H1 (cell line): ENCODE results near the gene EPN2. TPM values are rescaled to one million over a fixed set of nuclear protein-coding genes. Genes with fewer than 3 reads are reported as not detected.
A peak's percentile ranks its signal among the peaks of the same experiment; 100 is the strongest.
"Not testable (repeated sequence)": the region's sequence is repeated elsewhere in the genome, so short reads cannot be mapped to it uniquely, and the experiment has no call there.

Experiments
- CTCF ChIA-PET: fragments of 300-600 bp; sonication (Branson Sonifier 250); formaldehyde crosslinking; loops from one replicate; lab custom pipeline; 2021; ENCODE audit not compliant: partially characterized antibody; lab: Charles Lee
- POLR2A ChIA-PET: fragments of 300-600 bp; sonication (Branson Sonifier 250); formaldehyde crosslinking; loops from one replicate; lab custom pipeline; 2021; ENCODE audit warnings: inconsistent platforms; ENCODE audit not compliant: partially characterized antibody; lab: Charles Lee
- DNase-seq, 2 experiments: peaks; one replicate each; pipeline versions ENCODE4 v3.0.0 to v3.0.0-alpha.2; 2010 to 2022; ENCODE audit warnings: low spot score in 2 of 2, low read depth in 1 of 2, mixed read lengths in 1 of 2
- FAIRE-seq: peaks from 2 replicates; lab custom pipeline; 2011; peaks lifted over from hg19 to GRCh38; lab: Jason Lieb, UNC
- H2AFZ ChIP-seq: 2 replicates; pipeline ENCODE4 v1.8.1; 2012; ENCODE audit warnings: low read length, inconsistent platforms
- H2AK5ac ChIP-seq: 2 replicates; pipeline ENCODE4 v1.6.1; 2013; ENCODE audit warnings: low read depth, low read length
- H2BK120ac ChIP-seq: replicated peaks from 2 replicates; pipeline ENCODE3; 2013; ENCODE audit warnings: low read depth, low read length, inconsistent platforms
- H2BK12ac ChIP-seq: 2 replicates; pipeline ENCODE4 v1.6.1; 2013; ENCODE audit warnings: low read depth, low read length
- H2BK15ac ChIP-seq: 2 replicates; pipeline ENCODE4 v1.6.1; 2013; ENCODE audit warnings: low read length
- H2BK20ac ChIP-seq: 2 replicates; pipeline ENCODE4 v1.6.1; 2013; ENCODE audit warnings: low read length
- H2BK5ac ChIP-seq: 2 replicates; pipeline ENCODE4 v1.6.1; 2013; ENCODE audit warnings: low read depth, low read length
- H3K14ac ChIP-seq: 2 replicates; pipeline ENCODE4 v1.6.1; 2013; ENCODE audit warnings: inconsistent platforms; ENCODE audit not compliant: insufficient read length
- H3K18ac ChIP-seq: 2 replicates; pipeline ENCODE4 v1.6.1; 2013; ENCODE audit warnings: low read length; ENCODE audit errors: extremely low read depth
- H3K23ac ChIP-seq: 2 replicates; pipeline ENCODE4 v1.6.1; 2013; ENCODE audit warnings: inconsistent platforms; ENCODE audit not compliant: insufficient read length
- H3K23me2 ChIP-seq: 2 replicates; pipeline ENCODE4 v1.6.1; 2013; ENCODE audit warnings: low read depth, low read length
- H3K27ac ChIP-seq: 2 replicates; pipeline ENCODE4 v1.6.1; 2011; ENCODE audit warnings: low read depth, low read length, inconsistent platforms
- H3K27me3 ChIP-seq, 4 experiments: replicated peaks in 1 of 4; 1 replicate in 1 of 4; 2 replicates in 3 of 4; pipeline versions ENCODE4 v1.6.1 to v1.8.1; 2011 to 2013; ENCODE audit warnings: low read length in 3 of 4, mild to moderate bottlenecking in 3 of 4, inconsistent platforms in 2 of 4, mixed read lengths in 2 of 4, moderate library complexity in 1 of 4; ENCODE audit not compliant: control insufficient read depth in 3 of 4, insufficient read depth in 3 of 4; ENCODE audit errors: extremely low read depth in 1 of 4
- H3K36me3 ChIP-seq, 4 experiments: 2 replicates each; pipeline versions ENCODE4 v1.6.1 to v1.8.1; 2011 to 2013; ENCODE audit warnings: mild to moderate bottlenecking in 4 of 4, low read length in 3 of 4, moderate library complexity in 2 of 4, control low read depth in 1 of 4, inconsistent platforms in 1 of 4; ENCODE audit not compliant: insufficient read depth in 4 of 4, control insufficient read depth in 2 of 4
- H3K4ac ChIP-seq: replicated peaks from 2 replicates; pipeline ENCODE3; 2013; ENCODE audit warnings: low read length, low read depth, mixed read lengths, inconsistent platforms; ENCODE audit not compliant: insufficient read length
- H3K4me1 ChIP-seq, 4 experiments: replicated peaks in 1 of 4; 1 replicate in 1 of 4; 2 replicates in 3 of 4; pipeline versions ENCODE4 v1.6.1 to v1.8.1; 2011 to 2013; ENCODE audit warnings: low read length in 3 of 4, inconsistent platforms in 2 of 4, mixed read lengths in 1 of 4; ENCODE audit not compliant: insufficient read depth in 4 of 4, control insufficient read depth in 3 of 4
- H3K4me2 ChIP-seq, 2 experiments: 2 replicates each; pipeline versions ENCODE4 v1.6.1 to v1.8.1; 2011 to 2013; ENCODE audit warnings: low read depth in 2 of 2, low read length in 2 of 2, control low read depth in 1 of 2, inconsistent platforms in 1 of 2, mild to moderate bottlenecking in 1 of 2; ENCODE audit not compliant: insufficient read depth in 1 of 2
- H3K4me3 ChIP-seq, 4 experiments: fragments of 200-600, 300-600 bp in 1 of 4; sonication (generic), shearing (Covaris generic), sonication (Bioruptor Twin) in 1 of 4; 2 replicates each; pipeline versions ENCODE4 v1.5.1 to v1.8.1; 2011 to 2016; ENCODE audit warnings: low read length in 4 of 4, low read depth in 3 of 4, control low read depth in 2 of 4, inconsistent platforms in 2 of 4, mild to moderate bottlenecking in 2 of 4, mixed read lengths in 1 of 4, moderate library complexity in 1 of 4; ENCODE audit not compliant: insufficient read depth in 2 of 4; ENCODE audit errors: extremely low read depth in 1 of 4
- H3K56ac ChIP-seq: replicated peaks from 2 replicates; pipeline ENCODE3; 2013; ENCODE audit warnings: low read depth, mild to moderate bottlenecking, mixed read lengths, low read length, inconsistent platforms; ENCODE audit not compliant: insufficient read length
- H3K79me1 ChIP-seq: 2 replicates; pipeline ENCODE4 v1.6.1; 2013; ENCODE audit warnings: low read depth, low read length, control low read depth
- H3K79me2 ChIP-seq, 2 experiments: 2 replicates each; pipeline versions ENCODE4 v1.6.1 to v1.8.1; 2012 to 2013; ENCODE audit warnings: low read length in 2 of 2, mild to moderate bottlenecking in 2 of 2, inconsistent platforms in 1 of 2; ENCODE audit not compliant: insufficient read depth in 2 of 2, control insufficient read depth in 1 of 2
- H3K9ac ChIP-seq, 4 experiments: replicated peaks in 1 of 4; 1 replicate in 1 of 4; 2 replicates in 3 of 4; pipeline versions ENCODE4 v1.6.1 to v1.8.1; 2011 to 2013; ENCODE audit warnings: low read depth in 3 of 4, low read length in 3 of 4, control low read depth in 2 of 4, mild to moderate bottlenecking in 2 of 4, moderate library complexity in 2 of 4, inconsistent platforms in 1 of 4; ENCODE audit errors: extremely low read depth in 1 of 4
- H3K9me3 ChIP-seq, 2 experiments: 2 replicates each; pipeline versions ENCODE4 v1.6.1 to v1.8.1; 2012 to 2013; ENCODE audit warnings: mild to moderate bottlenecking in 2 of 2, moderate library complexity in 2 of 2, control low read depth in 1 of 2, inconsistent platforms in 1 of 2, low read depth in 1 of 2, low read length in 1 of 2, mixed read lengths in 1 of 2; ENCODE audit not compliant: insufficient read depth in 2 of 2
- H4K20me1 ChIP-seq, 2 experiments: replicated peaks in 1 of 2; 2 replicates each; pipeline versions ENCODE3 to v1.8.1; 2011 to 2013; ENCODE audit warnings: inconsistent platforms in 2 of 2, low read length in 2 of 2, mild to moderate bottlenecking in 1 of 2; ENCODE audit not compliant: insufficient read depth in 2 of 2, control insufficient read depth in 1 of 2
- H4K5ac ChIP-seq: 2 replicates; pipeline ENCODE4 v1.6.1; 2013; ENCODE audit warnings: low read length, low read depth, mixed read lengths, inconsistent platforms; ENCODE audit not compliant: insufficient read length
- H4K8ac ChIP-seq: 2 replicates; pipeline ENCODE4 v1.8.0; 2013; ENCODE audit warnings: mild to moderate bottlenecking, moderate library complexity, low read length, inconsistent platforms; ENCODE audit not compliant: insufficient read depth; ENCODE audit errors: extremely low read depth
- H4K91ac ChIP-seq: replicated peaks from 2 replicates; pipeline ENCODE3; 2013; ENCODE audit warnings: low read length, mixed read lengths, inconsistent platforms; ENCODE audit not compliant: insufficient read length
- WGBS, 2 experiments: shearing (Covaris generic) in 1 of 2; methylation state at CpG; one replicate each; pipeline versions ENCODE4 v1.1.6 to v1.1.7; 2013 to 2015; ENCODE audit warnings: low lambda C conversion rate in 2 of 2, mixed read lengths in 2 of 2, inconsistent platforms in 1 of 2, low coverage in 1 of 2, missing lambda C conversion rate in 1 of 2; ENCODE audit not compliant: insufficient replicate concordance in 2 of 2, insufficient coverage in 1 of 2, insufficient read length in 1 of 2; ENCODE audit errors: extremely low coverage in 1 of 2, missing lambda C conversion rate in 1 of 2; 5-methylcytosine and 5-hydroxymethylcytosine counted together
- long read RNA-seq, 2 experiments: library from RNA in 1 of 2; library from capped mRNA in 1 of 2; stranded (forward); transcript quantifications; one replicate each; pipeline ENCODE4 v2.0.0, GENCODE V29; 2021; ENCODE audit warnings: inconsistent platforms in 1 of 2
- polyA minus RNA-seq, 3 experiments: library from RNA; depleted of rRNA, polyadenylated mRNA; stranded (reverse); fragments of >200 nt; gene quantifications; 1 replicate in 2 of 3; 2 replicates in 1 of 3; pipeline ENCODE4 v1.2.3, GENCODE V29; 2011
- polyA plus RNA-seq, 7 experiments: library from polyadenylated mRNA; depleted of rRNA in 3 of 7; stranded (reverse) in 5 of 7; unstranded in 2 of 7; fragments of >200 nt in 5 of 7; fragments of 200-250 nt in 2 of 7; gene quantifications; 1 replicate in 5 of 7; 2 replicates in 1 of 7; 4 replicates in 1 of 7; pipeline versions ENCODE4 v1.2.1 to v1.2.3, GENCODE V29; 2011 to 2013; ENCODE audit warnings: missing spikeins in 2 of 7, mixed read lengths in 2 of 7
- total RNA-seq: library from RNA; stranded (reverse); fragmentation: NEBNext Ultra II Directional; extraction: Animal tissue kit (Norgen Biotek cat#: 25700); gene quantifications from 2 replicates; pipeline ENCODE4 v1.2.1, GENCODE V29; 2021

EPN2 gene
- total RNA-seq, result 40.8 and 55.8 TPM in 2 replicates
- polyA plus RNA-seq (2011; rRNA removed), result 28.7 and 39.3 TPM in 2 replicates
- polyA plus RNA-seq (2011; cell fraction: cytosol; rRNA removed), result 33.0 TPM
- 90.8 TPM for polyA plus RNA-seq (2011; cell fraction: nucleus; rRNA removed)
- polyA plus RNA-seq (2012, experiment 1 of 2), result 33.3 to 40.6 TPM (median 36.7 TPM) in 4 replicates
- polyA plus RNA-seq (2012, experiment 2 of 2), result 12.2 TPM
- 35.2 TPM for polyA plus RNA-seq (2013, experiment 1 of 2)
- polyA plus RNA-seq (2013, experiment 2 of 2), result 32.9 TPM
- 61.5 and 78.1 TPM in 2 replicates for polyA minus RNA-seq (2011; rRNA and poly(A)+ RNA removed)
- polyA minus RNA-seq (2011; cell fraction: cytosol; rRNA and poly(A)+ RNA removed), result 30.4 TPM
- polyA minus RNA-seq (2011; cell fraction: nucleus; rRNA and poly(A)+ RNA removed), result 51.2 TPM
- long read RNA-seq, experiment 1, partial matches to known transcripts, result 2 of 25 reads
- long read RNA-seq, experiment 1, other reads (novel, unspliced or antisense), result 22 of 25 reads
- long read RNA-seq, experiment 2, partial matches to known transcripts, result 13 of 13 reads
- long read RNA-seq, experiment 2, other reads (novel, unspliced or antisense), result 0 of 13 reads

DNA sequence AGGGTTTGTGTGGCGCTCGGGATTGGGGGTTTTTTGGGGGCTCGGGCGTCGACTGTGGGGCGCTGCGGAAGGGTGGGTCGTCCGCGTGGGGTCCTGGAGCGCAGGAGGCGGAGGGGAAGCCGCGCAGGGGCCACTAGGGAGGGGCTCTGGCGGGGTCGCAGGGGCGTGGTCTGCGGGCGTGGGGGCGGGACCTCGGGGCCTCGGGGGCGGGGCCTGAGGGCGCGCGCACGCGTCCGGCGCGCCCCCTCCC, at the start of gene EPN2:
TSS of gene EPN2 (plus strand) at position 228 of the 250 bp plus-strand sequence. CDS start 45,754 bp downstream, outside the sequence.
- H3K14ac ChIP-seq, H3K27me3 ChIP-seq, H2BK20ac ChIP-seq, H3K36me3 ChIP-seq, H3K23ac ChIP-seq, H3K9me3 ChIP-seq, H2AK5ac ChIP-seq, FAIRE-seq, CTCF ChIA-PET, H3K4ac ChIP-seq, H2BK120ac ChIP-seq, DNase-seq, H4K91ac ChIP-seq, H2AFZ ChIP-seq, H2BK12ac ChIP-seq, H4K20me1 ChIP-seq, H3K4me1 ChIP-seq, H3K23me2 ChIP-seq, POLR2A ChIA-PET, H2BK15ac ChIP-seq, H3K79me1 ChIP-seq: not testable (repeated sequence)
- Histone ChIP-seq H3K18ac (peak within 1 kb of the TSS; percentile 71), H3K79me2 (peaks cover 5 to 38% of the 10 kb centered on the region in 2 experiments; a peak in 2 of 4 replicates), H3K4me3 (peak within 1 kb of the TSS; percentile 86 to 97 (median 90)), H3K4me2 (peak within 1 kb of the TSS; percentile 78 to 92), H3K27ac (peak within 1 kb of the TSS; percentile 68; the same call in 1 of the 2 replicates), H3K9ac (peak within 1 kb of the TSS; percentile 57 to 79 (median 64)), H4K5ac (peak within 1 kb of the TSS; percentile 72), H2BK5ac (peak within 1 kb of the TSS; percentile 35; the same call in 1 of the 2 replicates), H3K56ac (peak within 1 kb of the TSS; percentile 59), H4K8ac (peak within 1 kb of the TSS; percentile 93)
- no CpG with 5 or more reads among the region's 31 CpGs for WGBS, 2 experiments
